CD4-positive, alpha-beta T cell (primary cell): Measurements from ENCODE around the gene TEX12. TPM values are rescaled to one million over a fixed set of nuclear protein-coding genes. Genes with fewer than 3 reads are reported as not detected.

Source experiments
- ATAC-seq: fragments of 200-7000 bp; cut with Tn5 transposase; one replicate; pipeline ENCODE4 v1.10.0; 2022; ENCODE audit warnings: mild to moderate bottlenecking; ENCODE audit not compliant: poor library complexity
- CTCF ChIA-PET: fragments of 350-600 bp; sonication (Branson Sonifier 250); formaldehyde crosslinking; loops from one replicate; lab custom pipeline; 2021; ENCODE audit warnings: antibody characterized with exemption, inconsistent platforms; lab: Charles Lee
- POLR2A ChIA-PET: fragments of 350-600 bp; sonication (Branson Sonifier 250); formaldehyde crosslinking; loops from one replicate; lab custom pipeline; 2021; ENCODE audit warnings: antibody characterized with exemption, inconsistent platforms; lab: Charles Lee
- DNase-seq, 14 experiments: peaks; one replicate each; pipeline ENCODE4 v3.0.0-alpha.2; 2013 to 2020; ENCODE audit warnings: mixed read lengths in 2 of 14
- H3K27ac ChIP-seq, 2 donors: one replicate each; pipeline versions ENCODE4 v1.5.1 to v1.7.0; 2013; ENCODE audit warnings: low read length in 2 of 2, low read depth in 1 of 2, mild to moderate bottlenecking in 1 of 2
- H3K27me3 ChIP-seq, 2 experiments: 1 replicate in 1 of 2; 2 replicates in 1 of 2; pipeline versions ENCODE4 v1.6.1 to v1.7.0; 2013; ENCODE audit warnings: low read length in 2 of 2, control low read depth in 1 of 2, mild to moderate bottlenecking in 1 of 2, moderate library complexity in 1 of 2; ENCODE audit not compliant: insufficient read depth in 2 of 2, control insufficient read depth in 1 of 2
- H3K36me3 ChIP-seq: one replicate; pipeline ENCODE4 v1.6.1; 2013; ENCODE audit warnings: low read length, control low read depth; ENCODE audit not compliant: insufficient read depth
- H3K4me1 ChIP-seq: one replicate; pipeline ENCODE4 v1.6.1; 2013; ENCODE audit warnings: low read length, control low read depth; ENCODE audit not compliant: insufficient read depth
- H3K4me3 ChIP-seq: one replicate; pipeline ENCODE4 v1.5.1; 2013; ENCODE audit warnings: mild to moderate bottlenecking, low read length, moderate library complexity
- H3K9me3 ChIP-seq, 2 experiments: 1 replicate in 1 of 2; 2 replicates in 1 of 2; pipeline versions ENCODE4 v1.6.1 to v1.7.0; 2013; ENCODE audit warnings: low read length in 2 of 2, mild to moderate bottlenecking in 2 of 2, control low read depth in 1 of 2, moderate library complexity in 1 of 2; ENCODE audit not compliant: control insufficient read depth in 1 of 2, insufficient read depth in 1 of 2
- H3K27ac Mint-ChIP-seq: one replicate; pipeline ENCODE4 v1.8.0; 2020; ENCODE audit warnings: mixed read lengths
- H3K27me3 Mint-ChIP-seq: one replicate; pipeline ENCODE4 v1.8.0; 2021; ENCODE audit warnings: mixed read lengths
- H3K36me3 Mint-ChIP-seq: one replicate; pipeline ENCODE4 v1.8.0; 2021; ENCODE audit warnings: low read depth, mixed read lengths
- H3K4me1 Mint-ChIP-seq: one replicate; pipeline ENCODE4 v1.8.0; 2021; ENCODE audit warnings: low read depth, mixed read lengths
- H3K4me3 Mint-ChIP-seq: one replicate; pipeline ENCODE4 v1.8.0; 2020; ENCODE audit warnings: mild to moderate bottlenecking, mixed read lengths
- H3K9me3 Mint-ChIP-seq: one replicate; pipeline ENCODE4 v1.8.0; 2020; ENCODE audit warnings: mixed read lengths
- CTCF ChIP-seq: fragments of 200-600 bp; IDR thresholded peaks from one replicate; pipeline ENCODE4 v1.8.0; 2022; ENCODE audit warnings: antibody characterized with exemption, mild to moderate bottlenecking
- intact Hi-C, 2 experiments: fragments of 100-400 bp; cut with DNase I in 1 of 2; cut with micrococcal nuclease in 1 of 2; formaldehyde crosslinking; loops; one replicate each; pipeline versions ENCODE4 v1.15.1 to v1.9.0; 2023 to 2025; cut with DNase I, micrococcal nuclease
- total RNA-seq, 174 experiments: library from RNA in 2 of 174; stranded (reverse) in 2 of 174; gene quantifications; one replicate each; pipeline ENCODE4 v1.2.3 and lab custom pipeline; 2021 to 2026

The TEX12 gene
- total RNA-seq, 2 experiments from 2014 or later = 0.39 to 0.82 TPM

- ATAC-seq (no peak), DNase-seq (peak in 2 of 14 experiments; percentile 43 to 60)
- CTCF ChIA-PET = no interaction called here
- TF ChIP-seq CTCF = no peak
- Histone ChIP-seq H3K27ac (no peak overlapping the region), H3K27me3 (no peaks in the 10 kb centered on the region), H3K36me3 (no peaks in the 10 kb centered on the region), H3K9me3 (no peaks in the 10 kb centered on the region), H3K4me1 (no peaks in the 10 kb centered on the region), H3K4me3 (no peak overlapping the region)
- POLR2A ChIA-PET = interaction anchor here (0.6 kb wide), 2 partner anchors 17 to 1618 kb away, joined by 3 read pairs; no protein-coding TSS in a partner anchor
- Mint-ChIP-seq H3K36me3 (no peaks in the 10 kb centered on the region), H3K9me3 (no peaks in the 10 kb centered on the region), H3K27ac (no peak overlapping the region), H3K4me3 (no peak overlapping the region), H3K4me1 (no peaks in the 10 kb centered on the region), H3K27me3 (peaks cover 3% of the 10 kb centered on the region)
- intact Hi-C loops = no loop called here
Observed at GRCh38 chr11:112156956-112157766, 10.0 kb upstream of the TEX12 start.

GRCh38 chr11:112159098-112160065 is 7.8 kb upstream of the TEX12 start:
- Mint-ChIP-seq H3K27me3 (peaks cover 17% of the 10 kb centered on the region), H3K36me3 (no peaks in the 10 kb centered on the region), H3K9me3 (no peaks in the 10 kb centered on the region), H3K4me1 (no peaks in the 10 kb centered on the region), H3K4me3 (no peak overlapping the region), H3K27ac (no peak overlapping the region)
- intact Hi-C loops = no loop called here
- ChIA-PET POLR2A (no interaction called here), CTCF (no interaction called here)
- no peaks in the 10 kb centered on the region for H3K27me3 ChIP-seq
- H3K27ac ChIP-seq = no peak overlapping the region
- DNase-seq = peak in 3 of 14 experiments; percentile 2 to 28 (median 27)
- H3K36me3 ChIP-seq = no peaks in the 10 kb centered on the region
- H3K4me1 ChIP-seq = no peaks in the 10 kb centered on the region
- no peak overlapping the region for H3K4me3 ChIP-seq
- ATAC-seq = no peak
- no peak for TF ChIP-seq CTCF
- H3K9me3 ChIP-seq = no peaks in the 10 kb centered on the region

- Histone ChIP-seq H3K9me3 (no peaks in the 10 kb centered on the region), H3K27me3 (no peaks in the 10 kb centered on the region), H3K4me1 (no peaks in the 10 kb centered on the region), H3K27ac (no peak overlapping the region), H3K36me3 (no peaks in the 10 kb centered on the region), H3K4me3 (no peak overlapping the region)
- Mint-ChIP-seq H3K4me1 (no peaks in the 10 kb centered on the region), H3K4me3 (no peak overlapping the region), H3K27me3 (peaks cover 17% of the 10 kb centered on the region), H3K27ac (no peak overlapping the region), H3K36me3 (no peaks in the 10 kb centered on the region), H3K9me3 (no peaks in the 10 kb centered on the region)
- POLR2A ChIA-PET = no interaction called here
- intact Hi-C loops = no loop called here
- CTCF ChIA-PET = no interaction called here
- DNase-seq (no peak), ATAC-seq (no peak)
- TF ChIP-seq CTCF = no peak
Observed at GRCh38 chr11:112160091-112160848, 6.9 kb upstream of the TEX12 start.
